ENCODE data around the gene GPC3. TPM values are rescaled to one million over a fixed set of nuclear protein-coding genes. Genes with fewer than 3 reads are reported as not detected.

GPC3 gene
- total RNA-seq (2022; extraction: Qiagen RNA extraction; ENCODE audit: low read depth) = 0.16 TPM in 1 of 5 replicates, not detected in the others

GRCh38 chrX:133985164-133985966 is at the start of gene GPC3:
Gene GPC3 (minus strand): TSS chrX:133985594.

